Loucy (cell line): ENCODE results near the gene ADAMTS6.

ENCODE experiments used
- CTCF ChIP-seq: fragments of 200-600 bp; sonication (generic); conservative IDR thresholded peaks from 2 replicates; pipeline ENCODE4 v1.5.1; 2014; ENCODE audit warnings: mild to moderate bottlenecking, antibody characterized with exemption, low read length
- EZH2phosphoT487 ChIP-seq: fragments of 200-600 bp; IDR thresholded peaks from 2 replicates; pipeline ENCODE4 v1.6.1; 2018; ENCODE audit warnings: antibody characterized with exemption, mild to moderate bottlenecking, moderate library complexity, borderline replicate concordance

DNA sequence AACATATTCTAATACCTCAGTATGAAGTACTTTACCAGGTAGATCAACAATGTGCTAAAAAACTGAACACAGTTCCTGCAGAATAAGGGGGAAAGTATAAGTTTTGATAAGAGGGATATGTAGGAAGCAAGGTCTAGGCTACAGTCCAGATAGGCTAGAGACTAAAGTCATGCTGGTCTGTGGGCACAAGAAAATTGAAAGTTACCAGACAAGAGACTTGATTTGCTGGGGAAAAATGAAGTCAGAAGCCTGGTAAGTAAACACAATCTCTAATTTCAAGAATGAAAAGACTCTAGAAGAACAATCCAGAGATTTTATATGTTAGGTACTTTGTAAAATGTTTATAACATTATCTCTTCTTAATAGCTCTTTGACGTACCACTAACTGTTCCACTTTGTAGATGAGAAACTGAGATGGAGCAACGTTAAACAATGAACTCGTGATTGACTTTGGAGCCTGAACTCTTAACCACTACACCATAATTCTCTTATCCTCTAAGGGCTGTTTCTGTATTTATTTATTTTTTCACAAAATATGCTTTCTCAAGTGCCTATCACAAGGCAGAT lies 19.5 kb downstream of the ADAMTS6 start:
- TF ChIP-seq CTCF (no peak), EZH2phosphoT487 (no peak)
